Testis (tissue), 3 donors: Measurements from ENCODE around the gene ZNF764. TPM values are rescaled to one million over a fixed set of nuclear protein-coding genes. Genes with fewer than 3 reads are reported as not detected.
A peak's percentile ranks its signal among the peaks of the same experiment; 100 is the strongest.

Experiments
- DNase-seq: peaks from one replicate; pipeline ENCODE4 v3.0.0-alpha.2; 2019
- H3K27ac ChIP-seq, 2 donors: fragments of 200-600 bp; sonication (generic); one replicate each; pipeline ENCODE4 v1.5.1; 2019
- H3K27me3 ChIP-seq: fragments of 200-600 bp; sonication (generic); one replicate; pipeline ENCODE4 v1.5.1; 2019
- H3K36me3 ChIP-seq: fragments of 200-600 bp; sonication (generic); one replicate; pipeline ENCODE4 v1.5.1; 2017; ENCODE audit warnings: low read depth; ENCODE audit errors: missing control alignments
- H3K4me1 ChIP-seq: fragments of 200-600 bp; sonication (generic); one replicate; pipeline ENCODE4 v1.5.1; 2019
- H3K4me3 ChIP-seq, 2 donors: fragments of 200-600 bp; sonication (generic); one replicate each; pipeline ENCODE4 v1.5.1; 2017 to 2019
- H3K9me3 ChIP-seq: fragments of 200-600 bp; sonication (generic); one replicate; pipeline ENCODE4 v1.5.1; 2017
- POLR2A ChIP-seq: fragments of 450-650 bp; IDR thresholded peaks from one replicate; pipeline ENCODE4 v1.6.1; 2017; ENCODE audit warnings: antibody characterized with exemption, mild to moderate bottlenecking, moderate library complexity
- WGBS, 2 donors: methylation state at CpG; one replicate each; pipeline ENCODE4 v1.1.5; 2018; 5-methylcytosine and 5-hydroxymethylcytosine counted together
- intact Hi-C: fragments of 100-400 bp; cut with DNase I; formaldehyde crosslinking; loops from one replicate; pipeline ENCODE4 v1.15.1; 2023; ENCODE audit warnings: low total_unique reads
- polyA plus RNA-seq: library from polyadenylated mRNA; stranded (reverse); fragments of 350-450 nt; fragmentation: Illumina TruSeq; extraction: RNeasy Lipid Tissue Mini Kit (QIAGEN cat#74804); gene quantifications from one replicate; pipeline ENCODE4 v1.2.3, GENCODE V29; 2014; ENCODE audit warnings: low read depth, low replicate concordance; ENCODE audit not compliant: insufficient read depth
- total RNA-seq, 2 donors: library from RNA; depleted of rRNA; stranded (reverse); fragments of >200 nt; gene quantifications; one replicate each; pipeline ENCODE4 v1.2.3, GENCODE V29; 2016
- TF ChIP-seq, protein P1 (sequence below), 3 experiments: fragments of 450-650 bp in 2 of 3; fragments of 200-600 bp in 1 of 3; sonication (generic) in 1 of 3; IDR thresholded peaks; one replicate each; pipeline ENCODE4 v1.5.1; 2016 to 2019; ENCODE audit warnings: antibody characterized with exemption in 3 of 3, mild to moderate bottlenecking in 2 of 3, moderate library complexity in 1 of 3

The ZNF764 gene
- total and polyA plus RNA-seq, 3 donors from 2014 or later = 11.3 to 23.2 (median 21.9) TPM

DNA sequence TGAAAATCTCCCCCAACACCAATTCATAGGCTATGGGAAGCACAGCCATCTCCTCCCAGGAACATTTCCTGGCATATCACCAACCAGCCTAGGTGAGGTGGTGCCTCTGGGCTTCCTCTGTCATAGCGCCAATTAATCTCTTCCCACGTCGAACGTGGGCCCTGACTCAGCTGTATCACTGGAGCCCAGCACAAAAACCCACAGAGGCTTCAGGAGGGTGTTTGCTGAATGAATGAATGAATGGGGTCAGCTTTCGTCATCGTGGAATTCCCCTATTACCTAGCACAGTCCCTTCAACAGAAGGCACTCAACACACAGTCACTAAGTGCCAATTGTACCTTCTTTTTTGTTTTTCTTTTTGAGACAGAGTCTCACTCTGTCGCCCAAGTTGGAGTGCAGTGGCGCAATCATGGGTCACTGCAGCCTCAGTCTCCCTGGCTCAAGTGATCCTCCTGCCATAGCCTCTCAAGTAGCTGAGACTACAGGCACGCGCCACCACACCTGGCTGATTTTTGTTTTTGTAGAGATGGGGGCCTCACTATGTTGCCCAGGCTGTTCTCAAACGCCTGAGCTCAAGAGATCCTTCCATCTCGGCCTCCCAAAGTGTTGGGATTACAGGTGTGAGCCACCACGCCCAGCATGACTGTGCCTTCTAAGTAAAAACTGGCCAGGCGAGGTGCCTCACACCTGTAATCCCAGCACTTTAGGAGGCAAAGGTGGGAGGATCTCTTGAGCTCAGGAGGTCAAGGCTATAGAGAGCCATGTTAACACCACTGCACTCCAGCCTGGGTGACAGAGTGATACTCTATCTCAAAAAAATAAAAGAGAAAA, 9.2 kb upstream of the ZNF764 start:
- intact Hi-C loops = no loop called here
- Histone ChIP-seq H3K9me3 (no peaks in the 10 kb centered on the region), H3K36me3 (no peaks in the 10 kb centered on the region), H3K27me3 (no peaks in the 10 kb centered on the region), H3K27ac (no peak overlapping the region), H3K4me3 (no peak overlapping the region), H3K4me1 (peaks cover 6% of the 10 kb centered on the region)
- no peak for DNase-seq
- WGBS, 2 donors = 86 to 89% methylated on average over 14 of the region's 14 CpGs
- no peak for TF ChIP-seq POLR2A
- TF ChIP-seq, protein P1, sequence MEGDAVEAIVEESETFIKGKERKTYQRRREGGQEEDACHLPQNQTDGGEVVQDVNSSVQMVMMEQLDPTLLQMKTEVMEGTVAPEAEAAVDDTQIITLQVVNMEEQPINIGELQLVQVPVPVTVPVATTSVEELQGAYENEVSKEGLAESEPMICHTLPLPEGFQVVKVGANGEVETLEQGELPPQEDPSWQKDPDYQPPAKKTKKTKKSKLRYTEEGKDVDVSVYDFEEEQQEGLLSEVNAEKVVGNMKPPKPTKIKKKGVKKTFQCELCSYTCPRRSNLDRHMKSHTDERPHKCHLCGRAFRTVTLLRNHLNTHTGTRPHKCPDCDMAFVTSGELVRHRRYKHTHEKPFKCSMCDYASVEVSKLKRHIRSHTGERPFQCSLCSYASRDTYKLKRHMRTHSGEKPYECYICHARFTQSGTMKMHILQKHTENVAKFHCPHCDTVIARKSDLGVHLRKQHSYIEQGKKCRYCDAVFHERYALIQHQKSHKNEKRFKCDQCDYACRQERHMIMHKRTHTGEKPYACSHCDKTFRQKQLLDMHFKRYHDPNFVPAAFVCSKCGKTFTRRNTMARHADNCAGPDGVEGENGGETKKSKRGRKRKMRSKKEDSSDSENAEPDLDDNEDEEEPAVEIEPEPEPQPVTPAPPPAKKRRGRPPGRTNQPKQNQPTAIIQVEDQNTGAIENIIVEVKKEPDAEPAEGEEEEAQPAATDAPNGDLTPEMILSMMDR (IDR thresholded peaks at IDR 0.05) = no peak

DNA sequence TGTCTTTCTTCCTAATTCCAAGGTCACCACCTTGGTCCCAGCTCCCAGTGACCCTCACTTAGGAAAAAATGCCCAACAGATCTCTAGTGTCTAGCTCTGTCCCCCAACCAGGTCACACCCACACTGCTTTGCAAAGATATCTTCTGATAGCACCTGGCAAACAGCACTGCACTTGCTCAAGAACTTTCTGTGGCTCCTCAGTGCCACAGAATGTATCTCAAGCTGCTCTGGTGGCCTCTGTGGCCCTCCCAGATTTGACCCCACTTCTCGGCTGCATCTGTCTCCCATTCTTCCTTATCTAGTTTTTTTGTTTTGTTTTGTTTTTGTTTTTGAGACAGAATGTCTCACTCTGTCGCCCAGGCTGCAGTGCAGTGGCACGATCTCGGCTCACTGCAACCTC, 8.4 kb upstream of the ZNF764 start:
- H3K9me3 ChIP-seq = no peaks in the 10 kb centered on the region
- H3K4me1 ChIP-seq = peaks cover 4% of the 10 kb centered on the region
- WGBS, 2 donors = 91% methylated on average over 4 of the region's 4 CpGs
- no peak overlapping the region for H3K27ac ChIP-seq
- no peak for DNase-seq
- TF ChIP-seq, protein P1 (IDR thresholded peaks at IDR 0.05) = no peak
- no peak for TF ChIP-seq POLR2A
- H3K4me3 ChIP-seq = no peak overlapping the region
- no peaks in the 10 kb centered on the region for H3K36me3 ChIP-seq
- intact Hi-C loops = no loop called here
- H3K27me3 ChIP-seq = no peaks in the 10 kb centered on the region

DNA sequence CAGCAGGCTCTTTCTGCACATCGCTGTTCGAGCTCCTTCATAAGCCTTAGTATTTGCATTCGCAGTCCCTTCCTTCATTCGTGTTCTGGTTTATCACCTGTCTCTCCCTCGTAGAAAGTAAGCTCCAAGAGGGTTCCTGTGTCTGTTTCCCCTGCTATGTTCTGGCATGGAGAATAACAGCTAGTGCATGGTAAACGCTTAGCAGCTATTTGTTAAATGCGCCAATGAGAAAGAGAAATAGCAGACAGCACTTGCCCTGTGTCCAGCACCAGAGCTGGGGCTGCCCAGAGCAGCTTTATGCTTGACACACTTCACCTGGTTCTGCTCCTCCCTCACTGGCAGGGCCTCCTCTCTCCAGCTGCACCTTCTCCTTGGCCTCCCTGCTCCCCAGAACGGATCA, 7.8 kb upstream of the ZNF764 start:
- Histone ChIP-seq H3K27me3 (no peaks in the 10 kb centered on the region), H3K27ac (no peak overlapping the region), H3K4me1 (peaks cover 8% of the 10 kb centered on the region), H3K36me3 (no peaks in the 10 kb centered on the region), H3K4me3 (no peak overlapping the region), H3K9me3 (no peaks in the 10 kb centered on the region)
- no peak for TF ChIP-seq POLR2A
- TF ChIP-seq, protein P1 (IDR thresholded peaks at IDR 0.05) = no peak
- WGBS, 2 donors = 61 to 64% methylated on average over 8 of the region's 8 CpGs
- no peak for DNase-seq
- intact Hi-C loops = no loop called here

DNA sequence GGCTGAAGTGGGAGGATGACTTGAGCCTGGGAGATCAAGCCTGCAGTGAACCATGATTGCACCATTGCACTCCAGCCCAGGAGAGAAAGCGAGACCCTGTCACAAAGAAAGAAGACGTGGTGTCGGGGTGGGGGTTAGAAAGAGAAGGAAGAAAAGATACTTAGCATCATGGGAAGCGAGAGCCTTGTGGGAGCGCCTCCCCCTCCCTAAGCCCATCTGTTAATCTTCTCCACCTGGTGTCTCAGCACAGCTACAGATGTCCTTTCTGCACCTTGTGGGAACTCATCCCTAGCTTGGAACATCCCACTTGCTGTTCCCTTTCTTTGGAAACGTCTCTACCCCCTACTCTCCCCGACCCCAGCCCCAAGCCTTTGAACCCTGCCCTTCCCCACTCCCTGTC, 7.4 kb upstream of the ZNF764 start:
- Histone ChIP-seq H3K27ac (no peak overlapping the region), H3K9me3 (no peaks in the 10 kb centered on the region), H3K4me3 (no peak overlapping the region), H3K27me3 (no peaks in the 10 kb centered on the region), H3K36me3 (no peaks in the 10 kb centered on the region), H3K4me1 (peaks cover 7% of the 10 kb centered on the region)
- DNase-seq = no peak
- intact Hi-C loops = no loop called here
- 54 to 69% methylated on average over 7 of the region's 7 CpGs for WGBS, 2 donors
- TF ChIP-seq, protein P1 (IDR thresholded peaks at IDR 0.05) = no peak

DNA sequence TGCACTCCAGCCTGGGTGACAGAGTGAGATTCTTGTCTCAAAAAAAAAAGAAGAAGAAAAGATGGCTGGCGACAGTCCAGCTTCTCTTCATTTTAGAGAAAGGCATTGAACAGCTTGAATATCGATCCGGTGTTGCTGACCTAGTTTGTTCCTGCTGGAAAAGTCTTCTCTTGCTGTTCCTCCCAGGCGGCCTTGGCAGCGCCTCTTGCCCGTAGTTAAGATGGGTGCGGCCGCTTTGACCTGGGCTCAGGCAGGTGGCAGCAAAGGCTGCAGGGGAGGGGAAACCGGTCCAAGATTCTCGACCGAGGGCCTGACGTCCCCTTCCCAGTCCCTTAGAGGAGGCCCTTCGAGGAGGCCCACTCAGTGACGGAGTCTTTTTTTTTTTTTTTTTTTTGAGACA, 3.8 kb upstream of the ZNF764 start:
- Histone ChIP-seq H3K36me3 (no peaks in the 10 kb centered on the region), H3K4me3 (peak overlapping the region; percentile 48 to 62), H3K9me3 (no peaks in the 10 kb centered on the region), H3K27me3 (no peaks in the 10 kb centered on the region), H3K4me1 (peaks cover 12% of the 10 kb centered on the region), H3K27ac (no peak overlapping the region)
- no peak for TF ChIP-seq POLR2A
- TF ChIP-seq, protein P1 (IDR thresholded peaks at IDR 0.05) = no peak
- WGBS, 2 donors = 61 to 66% methylated on average over 14 of the region's 14 CpGs
- intact Hi-C loops = no loop called here
- peak; percentile 22 for DNase-seq
